Calu3 (cell line): ENCODE results near the gene ADAMTSL3. TPM values are rescaled to one million over a fixed set of nuclear protein-coding genes. Genes with fewer than 3 reads are reported as not detected.

Experiments used
- BruUV-seq: library from RNA; stranded (reverse); fragments of 400-500 nt; replicated peaks from 2 replicates; lab custom pipeline; 2021; lab: Mats Ljungman, UMichigan
- CTCF ChIA-PET: fragments of 300-600 bp; sonication (Branson Sonifier 250); formaldehyde crosslinking; loops from one replicate; lab custom pipeline; 2022; ENCODE audit warnings: antibody characterized with exemption; lab: Charles Lee
- DNase-seq: peaks from one replicate; pipeline ENCODE4 v3.0.0; 2022
- H3K27ac Mint-ChIP-seq: one replicate; pipeline ENCODE4 v1.8.0; 2022; ENCODE audit warnings: mixed read lengths; ENCODE audit not compliant: unreplicated experiment
- H3K27me3 Mint-ChIP-seq: one replicate; pipeline ENCODE4 v1.8.0; 2022; ENCODE audit warnings: mixed read lengths; ENCODE audit not compliant: unreplicated experiment
- H3K36me3 Mint-ChIP-seq: one replicate; pipeline ENCODE4 v1.8.0; 2022; ENCODE audit warnings: mild to moderate bottlenecking, moderate library complexity, mixed read lengths; ENCODE audit not compliant: insufficient read depth, unreplicated experiment
- H3K4me1 Mint-ChIP-seq: one replicate; pipeline ENCODE4 v1.8.0; 2022; ENCODE audit warnings: mild to moderate bottlenecking, low read depth, mixed read lengths; ENCODE audit not compliant: unreplicated experiment
- H3K4me3 Mint-ChIP-seq: one replicate; pipeline ENCODE4 v1.8.0; 2022; ENCODE audit warnings: mild to moderate bottlenecking, low read depth, moderate library complexity, mixed read lengths; ENCODE audit not compliant: unreplicated experiment
- H3K9me3 Mint-ChIP-seq: one replicate; pipeline ENCODE4 v1.8.0; 2022; ENCODE audit warnings: low read depth, mixed read lengths; ENCODE audit not compliant: unreplicated experiment
- intact Hi-C: fragments of 100-400 bp; cut with micrococcal nuclease; formaldehyde crosslinking; loops from one replicate; pipeline ENCODE4 v1.10.0; 2022; ENCODE audit not compliant: unreplicated experiment
- total RNA-seq: library from RNA; stranded (reverse); gene quantifications from 2 replicates; pipeline ENCODE4 v1.2.3, GENCODE V29; 2022
- TF ChIP-seq, protein P1 (sequence below): fragments of 200-600 bp; IDR thresholded peaks from one replicate; pipeline ENCODE4 v1.8.0; 2022; ENCODE audit warnings: antibody characterized with exemption; ENCODE audit not compliant: unreplicated experiment

Gene ADAMTSL3
- total RNA-seq, 1 experiment from 2014 or later: 2.4 TPM

DNA sequence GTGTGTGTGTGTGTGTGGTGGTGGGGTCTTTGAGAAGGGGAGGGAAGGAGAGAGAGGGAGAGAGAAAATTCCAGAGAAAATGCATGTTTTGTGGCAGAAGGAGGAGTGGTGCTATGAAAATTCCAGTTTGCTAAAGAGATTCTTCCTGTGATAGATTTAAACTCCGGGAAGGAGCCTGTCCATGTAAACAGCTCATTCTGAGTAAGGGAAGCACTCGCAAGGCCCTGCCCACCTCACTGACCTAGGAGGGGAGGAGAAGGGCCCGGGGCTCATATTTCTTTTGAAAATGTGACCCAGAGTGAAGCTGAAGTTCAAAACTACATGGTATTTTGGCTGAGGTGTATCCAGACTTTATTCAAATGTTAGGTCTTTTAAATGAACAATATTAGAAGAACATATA, 41.3 kb downstream of the ADAMTSL3 start:
- H3K36me3 Mint-ChIP-seq: no peaks in the 10 kb centered on the region
- intact Hi-C loops: no loop called here
- H3K27ac Mint-ChIP-seq: no peak overlapping the region
- H3K9me3 Mint-ChIP-seq: peaks cover 6% of the 10 kb centered on the region
- H3K27me3 Mint-ChIP-seq: peaks cover 20% of the 10 kb centered on the region
- CTCF ChIA-PET: no interaction called here
- H3K4me1 Mint-ChIP-seq: no peaks in the 10 kb centered on the region
- TF ChIP-seq, protein P1, sequence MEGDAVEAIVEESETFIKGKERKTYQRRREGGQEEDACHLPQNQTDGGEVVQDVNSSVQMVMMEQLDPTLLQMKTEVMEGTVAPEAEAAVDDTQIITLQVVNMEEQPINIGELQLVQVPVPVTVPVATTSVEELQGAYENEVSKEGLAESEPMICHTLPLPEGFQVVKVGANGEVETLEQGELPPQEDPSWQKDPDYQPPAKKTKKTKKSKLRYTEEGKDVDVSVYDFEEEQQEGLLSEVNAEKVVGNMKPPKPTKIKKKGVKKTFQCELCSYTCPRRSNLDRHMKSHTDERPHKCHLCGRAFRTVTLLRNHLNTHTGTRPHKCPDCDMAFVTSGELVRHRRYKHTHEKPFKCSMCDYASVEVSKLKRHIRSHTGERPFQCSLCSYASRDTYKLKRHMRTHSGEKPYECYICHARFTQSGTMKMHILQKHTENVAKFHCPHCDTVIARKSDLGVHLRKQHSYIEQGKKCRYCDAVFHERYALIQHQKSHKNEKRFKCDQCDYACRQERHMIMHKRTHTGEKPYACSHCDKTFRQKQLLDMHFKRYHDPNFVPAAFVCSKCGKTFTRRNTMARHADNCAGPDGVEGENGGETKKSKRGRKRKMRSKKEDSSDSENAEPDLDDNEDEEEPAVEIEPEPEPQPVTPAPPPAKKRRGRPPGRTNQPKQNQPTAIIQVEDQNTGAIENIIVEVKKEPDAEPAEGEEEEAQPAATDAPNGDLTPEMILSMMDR: no peak
- no peak for DNase-seq
- BruUV-seq: no TSS peak
- no peak overlapping the region for H3K4me3 Mint-ChIP-seq

DNA sequence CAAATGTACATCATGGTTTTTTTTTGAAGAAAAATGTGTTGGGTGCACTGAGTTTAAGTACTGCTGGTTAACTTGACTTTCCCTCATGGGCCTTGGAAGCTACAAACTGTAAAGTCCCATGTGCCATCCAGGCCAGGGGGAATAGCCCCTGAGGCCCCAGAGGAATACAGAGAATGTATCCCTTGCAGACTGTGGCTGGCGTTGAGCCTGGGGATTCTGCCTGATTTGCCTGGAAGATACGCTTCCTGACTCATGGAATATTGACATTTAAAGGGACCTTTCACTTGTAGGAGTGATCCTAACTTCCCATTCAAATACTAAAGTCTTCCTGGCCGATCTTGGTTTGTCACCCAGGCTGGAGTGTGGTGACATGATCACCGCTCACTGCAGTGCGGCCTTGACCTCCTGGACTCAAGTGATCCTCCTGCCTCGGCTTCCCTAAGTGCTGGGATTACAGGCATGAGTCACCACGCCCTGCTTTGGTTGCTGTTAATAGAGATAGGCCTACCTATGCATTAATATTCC, 42.0 kb downstream of the ADAMTSL3 start:
- BruUV-seq: no TSS peak
- DNase-seq: no peak
- TF ChIP-seq, protein P1: no peak
- Mint-ChIP-seq H3K27me3 (peaks cover 13% of the 10 kb centered on the region), H3K36me3 (no peaks in the 10 kb centered on the region), H3K4me1 (no peaks in the 10 kb centered on the region), H3K27ac (no peak overlapping the region), H3K9me3 (peaks cover 6% of the 10 kb centered on the region), H3K4me3 (no peak overlapping the region)
- CTCF ChIA-PET: no interaction called here
- intact Hi-C loops: no loop called here

GRCh38 chr15:83697716-83698115, 43.8 kb downstream of the ADAMTSL3 start:
- BruUV-seq: no TSS peak
- CTCF ChIA-PET: no interaction called here

DNA sequence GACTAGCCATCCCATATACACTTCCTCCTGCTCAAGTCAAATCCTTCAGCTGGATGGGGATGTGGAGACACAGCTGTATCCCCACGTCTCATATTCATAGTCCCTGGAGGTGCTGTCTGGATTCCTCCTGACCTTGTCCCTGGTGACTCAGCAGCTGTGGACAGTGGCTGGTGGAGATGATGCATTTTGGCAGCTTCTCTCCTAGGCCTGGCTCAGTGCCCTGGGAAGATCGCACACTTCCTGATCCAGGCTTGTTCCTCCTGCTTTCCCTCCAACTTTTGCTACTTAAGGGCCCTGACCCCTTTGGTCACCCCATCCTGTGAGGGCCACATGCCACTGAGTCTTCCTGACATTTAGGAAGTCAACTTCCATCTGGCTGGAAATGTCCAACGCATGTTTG, 44.4 kb downstream of the ADAMTSL3 start:
- TF ChIP-seq, protein P1: no peak
- DNase-seq: no peak
- Mint-ChIP-seq H3K4me3 (no peak overlapping the region), H3K27me3 (peaks cover 13% of the 10 kb centered on the region), H3K4me1 (no peaks in the 10 kb centered on the region), H3K27ac (no peak overlapping the region), H3K36me3 (no peaks in the 10 kb centered on the region), H3K9me3 (peaks cover 6% of the 10 kb centered on the region)
- CTCF ChIA-PET: no interaction called here
- BruUV-seq: no TSS peak
- intact Hi-C loops: no loop called here

More at GRCh38 chr15:83697716-83698115, 43.8 kb downstream of the ADAMTSL3 start:
- Mint-ChIP-seq H3K4me1 (no peaks in the 10 kb centered on the region), H3K27ac (no peak overlapping the region), H3K36me3 (no peaks in the 10 kb centered on the region), H3K27me3 (peaks cover 13% of the 10 kb centered on the region), H3K4me3 (no peak overlapping the region), H3K9me3 (peaks cover 6% of the 10 kb centered on the region)
- DNase-seq: no peak
- TF ChIP-seq, protein P1: no peak
- intact Hi-C loops: no loop called here
